Frontal cortex (tissue), 4 donors: ENCODE data around the gene PCBP3. TPM values are rescaled to one million over a fixed set of nuclear protein-coding genes. Genes with fewer than 3 reads are reported as not detected.

ENCODE experiments used
- DNase-seq, 2 donors: peaks; one replicate each; pipeline ENCODE4 v3.0.0; 2012; ENCODE audit warnings: low spot score in 2 of 2
- FAIRE-seq: peaks from 2 replicates; lab custom pipeline; 2012; peaks lifted over from hg19 to GRCh38; lab: Jason Lieb, UNC
- total RNA-seq: library from RNA; depleted of rRNA; stranded (reverse); fragments of >200 nt; gene quantifications from one replicate; pipeline ENCODE4 v1.2.3, GENCODE V29; 2014
- donor health status: control.
- donor health status: control.
- donor health status: control.

Gene PCBP3
- total RNA-seq, 1 donor from 2014 or later = 7.3 TPM

DNA sequence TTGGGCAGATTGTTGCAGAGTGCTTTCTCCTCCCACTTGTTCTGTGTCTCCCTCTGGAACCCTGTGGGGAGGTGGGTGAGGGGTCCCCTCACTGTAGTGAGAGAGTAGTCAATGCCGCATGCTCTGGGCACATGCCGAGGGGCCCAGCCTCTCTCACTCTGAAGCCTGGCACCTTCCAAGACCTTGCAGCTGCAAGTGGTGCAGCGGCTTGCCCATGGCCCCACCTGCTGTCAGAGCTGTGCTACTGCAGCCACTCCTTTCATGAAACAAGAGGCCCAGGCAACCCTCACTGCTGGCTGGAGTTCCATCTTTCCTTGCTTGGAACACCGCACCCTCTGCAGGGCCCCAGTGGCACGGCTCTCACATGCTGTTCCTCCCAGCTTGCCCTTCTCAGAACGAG, 279.6 kb downstream of the PCBP3 start:
- DNase-seq (peak; percentile 78 to 90), FAIRE-seq (no peak)

- FAIRE-seq = no peak
- DNase-seq = no peak
Measured at GRCh38 chr21:45926281-45926680, 282.8 kb downstream of the PCBP3 start.

DNA sequence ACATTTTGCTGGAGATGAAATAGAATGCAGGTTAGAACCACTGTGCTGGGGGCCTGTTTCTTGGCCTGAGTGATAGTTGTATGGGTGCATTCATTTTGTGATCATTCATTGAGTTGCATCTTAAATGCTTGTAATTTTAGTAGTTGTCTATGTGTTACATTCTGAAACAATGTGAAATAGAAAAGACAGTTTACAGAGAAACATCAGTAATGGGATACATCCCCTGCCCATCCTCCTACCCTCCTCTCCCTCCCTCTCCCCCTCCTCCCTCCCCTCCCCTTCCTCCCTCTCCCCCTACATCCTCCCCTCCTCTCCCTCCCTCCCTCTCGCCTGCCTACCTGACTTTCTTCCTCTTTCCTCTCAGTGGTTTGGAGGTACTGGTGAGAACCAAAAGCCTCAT, 283.5 kb downstream of the PCBP3 start:
- DNase-seq (no peak), FAIRE-seq (no peak)

GRCh38 chr21:45927851-45928850, 284.6 kb downstream of the PCBP3 start:
- FAIRE-seq (no peak), DNase-seq (no peak)

DNA sequence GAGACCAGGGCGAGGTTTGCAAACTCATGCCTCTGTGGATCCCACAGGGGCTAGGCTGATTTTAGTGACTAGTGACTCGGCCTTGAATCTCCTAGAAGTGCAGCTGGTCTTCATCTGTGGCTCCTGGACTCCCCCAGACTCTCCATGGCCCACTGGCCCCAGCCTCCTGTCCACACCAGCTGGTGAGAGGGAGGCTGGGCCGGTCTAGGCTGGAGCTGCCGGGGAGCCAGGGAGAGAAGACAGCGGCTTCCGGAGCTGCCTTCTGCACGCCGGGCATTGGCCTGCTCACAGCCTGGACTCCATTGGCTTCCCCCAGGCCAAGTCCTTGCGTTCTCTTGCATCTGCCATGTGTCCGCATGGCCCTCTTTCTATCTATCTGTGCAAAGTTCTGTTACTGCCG, 285.9 kb downstream of the PCBP3 start:
- DNase-seq (no peak), FAIRE-seq (no peak)

DNA sequence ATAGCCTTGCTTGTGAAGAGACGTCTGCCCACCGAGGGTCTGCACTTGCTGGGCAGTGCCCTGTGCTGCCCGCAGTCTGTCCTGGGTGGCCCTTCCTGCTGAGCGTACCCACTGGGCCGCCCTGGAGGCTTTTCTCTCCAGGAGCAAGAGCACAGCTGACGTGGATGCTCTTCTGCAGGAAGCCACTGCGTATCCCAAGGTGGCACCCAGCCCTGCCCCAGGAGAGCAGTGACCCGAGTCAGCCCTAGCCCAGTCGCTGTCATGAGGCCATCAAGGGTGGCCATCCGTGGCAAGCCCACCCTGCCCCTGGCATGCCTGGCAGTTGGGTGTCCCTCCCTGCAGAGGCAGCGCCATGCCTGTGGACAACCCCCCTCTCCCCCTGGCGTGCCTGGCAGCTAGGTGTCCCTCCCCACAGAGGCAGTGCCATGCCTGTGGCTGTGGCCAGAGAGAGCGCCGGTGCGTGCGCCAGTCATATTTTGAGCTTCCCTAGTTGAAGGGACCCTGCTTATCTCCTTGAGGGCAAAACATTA, 286.8 kb downstream of the PCBP3 start:
- DNase-seq (no peak), FAIRE-seq (no peak)

GRCh38 chr21:45930792-45931191, 287.3 kb downstream of the PCBP3 start:
- FAIRE-seq = no peak
- DNase-seq = no peak

- no peak for FAIRE-seq
- no peak for DNase-seq
Measured at GRCh38 chr21:45931397-45931969, 288.0 kb downstream of the PCBP3 start.

GRCh38 chr21:45932922-45933502, 289.5 kb downstream of the PCBP3 start:
- FAIRE-seq (no peak), DNase-seq (no peak)

DNA sequence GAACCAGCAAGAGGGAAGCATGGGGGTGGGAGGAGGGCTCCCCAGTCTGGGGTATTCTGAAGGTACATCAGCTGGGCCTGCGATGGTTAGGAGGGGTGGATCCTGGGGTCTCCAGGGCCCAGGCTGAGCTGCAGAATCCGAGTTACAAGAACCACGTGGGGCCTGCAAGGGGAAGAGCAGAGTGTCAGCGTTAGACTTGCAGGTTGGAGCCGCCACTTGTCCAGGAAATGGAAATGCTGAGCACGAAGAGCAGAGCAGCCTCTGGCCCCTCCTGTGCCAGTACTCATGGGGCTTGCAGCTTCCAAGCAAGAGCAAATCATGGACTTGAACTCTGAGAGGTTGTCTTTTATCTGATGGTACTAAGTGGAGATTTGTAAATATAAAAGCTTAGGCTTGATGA, 290.6 kb downstream of the PCBP3 start:
- no peak for FAIRE-seq
- DNase-seq = no peak

DNA sequence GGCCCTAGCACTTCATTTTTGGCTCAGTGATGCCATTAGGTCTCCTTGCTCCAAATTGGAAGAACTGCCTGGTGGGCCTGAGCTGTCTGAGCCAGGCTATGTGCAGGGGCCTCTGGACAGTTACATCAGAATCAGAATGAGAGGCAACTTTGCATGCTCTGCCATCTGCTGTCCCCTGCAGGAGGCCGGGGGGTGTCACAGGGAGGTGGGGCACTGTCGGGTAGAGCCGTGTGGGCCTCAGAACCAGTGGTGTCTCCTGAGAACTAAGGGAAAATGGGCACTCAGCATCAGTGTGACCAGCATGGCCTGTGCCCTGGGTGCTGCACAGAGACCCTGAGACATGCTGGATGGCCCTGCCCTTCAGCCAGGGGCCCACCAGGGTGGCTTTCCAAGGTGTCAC, 291.0 kb downstream of the PCBP3 start:
- FAIRE-seq (no peak), DNase-seq (no peak)

- FAIRE-seq (no peak), DNase-seq (no peak)
Measured at GRCh38 chr21:45935628-45936027, 292.1 kb downstream of the PCBP3 start.

- no peak for FAIRE-seq
- no peak for DNase-seq
Measured at GRCh38 chr21:45937721-45938452, 294.4 kb downstream of the PCBP3 start.

DNA sequence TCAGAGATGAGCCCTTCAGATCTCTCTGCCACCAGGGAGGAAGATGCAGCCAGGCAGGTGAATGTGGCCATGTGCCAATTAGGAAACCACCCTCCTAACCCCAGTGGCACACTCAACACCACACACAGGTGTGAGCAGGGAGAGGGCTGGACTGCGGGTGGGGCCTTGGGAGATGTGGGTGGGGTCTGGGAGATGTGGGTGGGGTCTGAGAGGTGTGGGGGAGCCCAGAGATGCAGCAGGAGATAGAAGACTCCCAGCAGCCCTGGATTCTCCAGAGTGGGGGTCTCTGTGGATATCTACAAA, 294.9 kb downstream of the PCBP3 start:
- DNase-seq = no peak
- FAIRE-seq = no peak

- DNase-seq = no peak
- FAIRE-seq = no peak
Measured at GRCh38 chr21:45938811-45939520, 295.4 kb downstream of the PCBP3 start.

- no peak for DNase-seq
- FAIRE-seq = no peak
Measured at GRCh38 chr21:45939521-45940045, 296.1 kb downstream of the PCBP3 start.

DNA sequence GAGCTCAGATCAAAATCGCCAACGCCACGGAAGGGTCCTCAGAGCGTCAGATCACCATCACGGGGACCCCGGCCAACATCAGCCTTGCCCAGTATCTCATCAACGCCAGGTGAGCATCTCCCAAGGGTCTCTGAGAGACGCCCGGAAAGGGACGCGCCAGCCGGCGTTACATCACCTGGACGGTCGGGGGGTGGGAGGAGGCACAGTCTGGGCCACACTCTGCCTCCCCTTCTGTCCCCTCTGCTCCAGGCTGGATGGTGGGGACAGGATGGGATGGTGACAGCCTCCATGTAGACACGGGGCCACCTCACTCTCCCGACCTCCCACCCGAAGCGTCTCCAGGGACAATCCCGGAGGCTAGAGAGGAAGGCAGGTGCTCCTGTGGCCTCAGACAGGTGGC, 296.6 kb downstream of the PCBP3 start:
- no peak for DNase-seq
- no peak for FAIRE-seq

- DNase-seq (no peak), FAIRE-seq (no peak)
Measured at GRCh38 chr21:45940621-45941337, 297.3 kb downstream of the PCBP3 start.

DNA sequence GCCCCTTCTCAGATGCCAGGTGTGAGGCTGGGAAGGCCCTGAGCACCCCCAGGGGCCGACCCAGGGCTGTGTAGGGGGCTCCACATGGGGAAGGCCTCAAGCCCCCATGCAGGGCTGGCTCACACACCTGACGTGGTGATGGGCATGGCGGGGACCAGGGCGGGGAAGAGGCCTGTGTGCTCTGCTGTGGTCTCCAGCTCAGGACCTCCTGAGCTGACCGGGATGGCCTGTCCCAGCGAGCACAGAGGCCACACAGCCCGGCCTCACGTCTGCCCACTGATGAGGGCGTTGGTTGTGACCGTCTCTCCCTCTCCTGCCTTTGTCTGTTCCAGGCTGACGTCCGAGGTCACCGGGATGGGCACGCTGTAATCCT, 297.8 kb downstream of the PCBP3 start:
- DNase-seq (no peak), FAIRE-seq (no peak)
